ENCODE measurements around the gene LONRF2. TPM values are rescaled to one million over a fixed set of nuclear protein-coding genes. Genes with fewer than 3 reads are reported as not detected.

LONRF2 gene
- total RNA-seq, 1 experiment from 2014 or later: 1.6 TPM

DNA sequence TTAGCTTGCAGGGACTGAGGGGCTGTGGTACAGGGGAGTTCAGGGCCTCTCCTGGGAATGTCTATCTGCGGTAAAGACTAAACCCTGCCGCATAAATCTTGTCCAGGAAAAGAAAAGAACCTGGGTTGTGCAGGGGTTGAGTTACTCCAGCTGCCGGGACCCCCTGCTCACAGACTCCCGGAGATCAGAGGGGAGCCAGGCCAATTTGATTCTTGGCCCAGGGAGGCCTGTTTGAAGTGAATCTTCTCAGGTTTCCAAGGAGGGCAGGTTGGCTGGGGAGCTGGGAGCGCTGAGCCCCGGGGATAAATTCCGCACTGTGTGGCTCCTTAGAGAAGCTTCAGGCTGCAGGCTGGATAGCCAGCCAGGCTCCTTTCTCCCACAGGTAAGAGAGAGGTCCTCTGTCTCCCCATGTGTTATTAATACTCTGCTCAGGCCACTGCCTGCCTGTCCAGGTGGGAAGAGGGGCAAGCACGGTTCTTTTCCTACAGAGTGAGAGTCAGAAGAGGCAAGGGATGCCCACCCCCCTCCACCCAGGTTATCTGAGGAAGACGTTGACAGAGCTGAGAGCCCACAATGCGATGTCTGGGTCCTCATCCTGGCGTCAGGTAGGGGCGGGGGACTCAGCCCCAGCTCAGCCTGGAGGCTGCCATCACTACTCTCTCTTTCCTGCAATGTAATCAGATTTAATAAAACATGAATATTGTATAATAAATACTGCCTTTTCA lies 82.7 kb downstream of the LONRF2 start (continued):
- TF ChIP-seq, protein P1, sequence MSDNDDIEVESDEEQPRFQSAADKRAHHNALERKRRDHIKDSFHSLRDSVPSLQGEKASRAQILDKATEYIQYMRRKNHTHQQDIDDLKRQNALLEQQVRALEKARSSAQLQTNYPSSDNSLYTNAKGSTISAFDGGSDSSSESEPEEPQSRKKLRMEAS (IDR thresholded peaks at IDR 0.05): no peak
- TF ChIP-seq JUND (IDR thresholded peaks at IDR 0.05) (no peak), EZH2 (IDR thresholded peaks at IDR 0.05) (no peak)

DNA sequence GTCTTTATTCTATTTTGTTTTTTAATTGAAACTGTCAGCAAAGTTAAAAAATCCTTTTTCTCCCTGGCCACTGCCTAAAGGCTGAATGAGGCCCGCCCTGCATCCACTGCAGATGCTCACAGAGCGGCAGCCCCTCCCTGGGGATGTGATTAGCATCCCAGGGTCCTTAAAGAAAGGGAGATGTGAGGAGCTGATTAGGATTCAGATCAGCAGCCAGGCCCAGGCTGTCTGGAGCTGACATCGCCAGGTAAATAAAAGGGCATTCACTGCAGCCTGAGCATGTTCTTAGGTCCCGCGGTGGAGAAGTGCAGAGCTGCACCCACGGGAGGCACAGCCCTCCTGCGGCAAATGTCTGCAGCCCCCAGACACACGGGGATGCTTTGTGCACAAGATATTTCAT lies 83.8 kb downstream of the LONRF2 start:
- no peaks in the 10 kb centered on the region for H3K9me2 ChIP-seq (ENCODE audit: insufficient read depth)
- CTCF ChIA-PET: interaction anchor here (2.4 kb wide), 1 partner anchor 419 kb away, joined by 7 read pairs; no protein-coding TSS in a partner anchor

DNA sequence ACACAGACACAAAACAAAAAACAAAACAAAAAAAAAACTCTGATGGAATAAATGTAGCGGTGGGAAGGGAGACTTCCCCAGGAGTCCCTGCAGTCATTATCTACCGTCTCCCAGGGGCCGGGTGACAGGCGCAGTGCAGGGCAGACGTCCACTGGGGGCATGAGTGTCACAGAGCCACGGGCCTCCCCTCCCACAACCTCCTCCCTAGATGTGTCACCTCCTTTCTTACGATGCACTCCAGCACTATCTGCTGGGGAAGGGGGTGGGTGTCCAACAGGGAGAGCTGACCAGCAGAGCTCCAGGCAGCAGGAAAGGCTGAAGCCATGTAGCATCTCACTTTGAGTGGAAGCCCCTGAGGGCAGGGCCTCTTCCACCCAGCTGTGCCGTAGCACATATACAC lies 84.5 kb downstream of the LONRF2 start:
- Histone ChIP-seq H3K9me2 (ENCODE audit: insufficient read depth) (no peaks in the 10 kb centered on the region), H3K4me3 (replicated peaks in 1 of 2; ENCODE audit: low read depth in 1 of 2, low read length in 2 of 2) (no peak overlapping the region), H3K36me3 (ENCODE audit: control insufficient read depth in 1 of 2, insufficient read depth in 2 of 2, low read length in 2 of 2) (no peaks in the 10 kb centered on the region), H3K4me1 (ENCODE audit: control insufficient read depth in 1 of 2, insufficient read depth in 2 of 2, low read length in 2 of 2) (no peaks in the 10 kb centered on the region), H2AFZ (ENCODE audit: low read depth, low read length, poor library complexity, severe bottlenecking) (no peak overlapping the region), H3K79me2 (ENCODE audit: insufficient read depth, low read length) (no peaks in the 10 kb centered on the region), H3K4me2 (ENCODE audit: low read length) (no peak overlapping the region), H3K27me3 (ENCODE audit: insufficient read depth, low read length) (peaks cover 4% of the 10 kb centered on the region; the same call in 1 of the 2 replicates), H4K20me1 (ENCODE audit: insufficient read depth) (no peaks in the 10 kb centered on the region), H3K27ac (ENCODE audit: low read depth, low read length) (no peak overlapping the region), H3K9ac (ENCODE audit: low read length) (no peak overlapping the region), H3K9me3 (ENCODE audit: control insufficient read depth in 1 of 2, insufficient read depth in 1 of 2, low read depth in 1 of 2, low read length in 2 of 2) (no peaks in the 10 kb centered on the region)
- no TSS peak for BruUV-seq (replicated peaks)
- POLR2A ChIA-PET: no interaction called here
- TF ChIP-seq ZFX (IDR thresholded peaks at IDR 0.05) (no peak), SRF (IDR thresholded peaks at IDR 0.05; ENCODE audit: low read depth) (no peak)
- TF ChIP-seq, protein P2, sequence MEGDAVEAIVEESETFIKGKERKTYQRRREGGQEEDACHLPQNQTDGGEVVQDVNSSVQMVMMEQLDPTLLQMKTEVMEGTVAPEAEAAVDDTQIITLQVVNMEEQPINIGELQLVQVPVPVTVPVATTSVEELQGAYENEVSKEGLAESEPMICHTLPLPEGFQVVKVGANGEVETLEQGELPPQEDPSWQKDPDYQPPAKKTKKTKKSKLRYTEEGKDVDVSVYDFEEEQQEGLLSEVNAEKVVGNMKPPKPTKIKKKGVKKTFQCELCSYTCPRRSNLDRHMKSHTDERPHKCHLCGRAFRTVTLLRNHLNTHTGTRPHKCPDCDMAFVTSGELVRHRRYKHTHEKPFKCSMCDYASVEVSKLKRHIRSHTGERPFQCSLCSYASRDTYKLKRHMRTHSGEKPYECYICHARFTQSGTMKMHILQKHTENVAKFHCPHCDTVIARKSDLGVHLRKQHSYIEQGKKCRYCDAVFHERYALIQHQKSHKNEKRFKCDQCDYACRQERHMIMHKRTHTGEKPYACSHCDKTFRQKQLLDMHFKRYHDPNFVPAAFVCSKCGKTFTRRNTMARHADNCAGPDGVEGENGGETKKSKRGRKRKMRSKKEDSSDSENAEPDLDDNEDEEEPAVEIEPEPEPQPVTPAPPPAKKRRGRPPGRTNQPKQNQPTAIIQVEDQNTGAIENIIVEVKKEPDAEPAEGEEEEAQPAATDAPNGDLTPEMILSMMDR (IDR thresholded peaks at IDR 0.05 in 2 of 3, conservative IDR thresholded peaks at IDR 0.05 in 1 of 3; ENCODE audit: borderline replicate concordance in 1 of 3, insufficient read depth in 1 of 3, low read depth in 2 of 3, low read length in 2 of 3): peak in 2 of 3 experiments; percentile 31; a peak in 4 of 6 replicates
- no peak for DNase-seq (ENCODE audit: low read depth, low spot score)
- ATAC-seq: peak; percentile 91
- intact Hi-C loops (cut with micrococcal nuclease): no loop called here
- RAD21 ChIA-PET (ENCODE audit: low non-redundant PET in 1 of 2, low total read pairs in 2 of 2, uncharacterized antibody in 2 of 2, unreplicated experiment in 2 of 2): no interaction called here
- CTCF ChIA-PET: no interaction called here

More for the DNA sequence above, 83.8 kb downstream of the LONRF2 start:
- Histone ChIP-seq H3K4me1 (ENCODE audit: control insufficient read depth in 1 of 2, insufficient read depth in 2 of 2, low read length in 2 of 2) (no peaks in the 10 kb centered on the region), H3K79me2 (ENCODE audit: insufficient read depth, low read length) (no peaks in the 10 kb centered on the region), H3K9ac (ENCODE audit: low read length) (no peak overlapping the region), H4K20me1 (ENCODE audit: insufficient read depth) (no peaks in the 10 kb centered on the region), H3K27me3 (ENCODE audit: insufficient read depth, low read length) (peaks cover 4% of the 10 kb centered on the region; the same call in 1 of the 2 replicates), H3K4me2 (ENCODE audit: low read length) (no peak overlapping the region), H3K9me3 (ENCODE audit: control insufficient read depth in 1 of 2, insufficient read depth in 1 of 2, low read depth in 1 of 2, low read length in 2 of 2) (no peaks in the 10 kb centered on the region), H2AFZ (ENCODE audit: low read depth, low read length, poor library complexity, severe bottlenecking) (no peak overlapping the region), H3K27ac (ENCODE audit: low read depth, low read length) (no peak overlapping the region), H3K4me3 (replicated peaks in 1 of 2; ENCODE audit: low read depth in 1 of 2, low read length in 2 of 2) (no peak overlapping the region), H3K36me3 (ENCODE audit: control insufficient read depth in 1 of 2, insufficient read depth in 2 of 2, low read length in 2 of 2) (no peaks in the 10 kb centered on the region)
- intact Hi-C loops (cut with micrococcal nuclease): no loop called here
- TF ChIP-seq TCF7L2 (IDR thresholded peaks at IDR 0.05; ENCODE audit: borderline replicate concordance, extremely low read depth, insufficient read depth, insufficient read length) (no peak), POLR2A (IDR thresholded peaks at IDR 0.05; ENCODE audit: borderline replicate concordance, extremely low read depth, insufficient read depth, insufficient read length) (no peak), RAD21 (IDR thresholded peaks at IDR 0.05; ENCODE audit: low read depth) (no peak)
- BruUV-seq (replicated peaks): no TSS peak
- ATAC-seq (no peak), DNase-seq (ENCODE audit: low read depth, low spot score) (no peak)
- RAD21 ChIA-PET (ENCODE audit: low non-redundant PET in 1 of 2, low total read pairs in 2 of 2, uncharacterized antibody in 2 of 2, unreplicated experiment in 2 of 2): no interaction called here
- POLR2A ChIA-PET: no interaction called here

Data from HCT116 (cell line).